Psoas muscle (tissue), 8 donors: Measurements from ENCODE around the gene FAM50A. TPM values are rescaled to one million over a fixed set of nuclear protein-coding genes. Genes with fewer than 3 reads are reported as not detected.

Source experiments
- ATAC-seq, 4 donors: fragments of 200-7000 bp; cut with Tn5 transposase; one replicate each; pipeline ENCODE4 v1.9.1; 2020; ENCODE audit warnings: moderate library complexity in 3 of 4, mild to moderate bottlenecking in 2 of 4
- DNase-seq, 2 donors: peaks; one replicate each; pipeline ENCODE4 v3.0.0-alpha.2; 2020
- H3K27ac ChIP-seq: fragments of 200-600 bp; one replicate; pipeline ENCODE4 v1.8.0; 2022
- H3K27me3 ChIP-seq, 3 donors: fragments of 200-600 bp in 1 of 3; one replicate each; pipeline versions ENCODE4 v1.6.1 to v1.8.0; 2013 to 2022; ENCODE audit warnings: low read length in 2 of 3, mild to moderate bottlenecking in 2 of 3, moderate library complexity in 1 of 3; ENCODE audit not compliant: insufficient read depth in 3 of 3
- H3K36me3 ChIP-seq, 2 donors: fragments of 200-600 bp in 1 of 2; one replicate each; pipeline versions ENCODE4 v1.6.1 to v1.8.0; 2013 to 2022; ENCODE audit warnings: low read depth in 1 of 2, mild to moderate bottlenecking in 1 of 2, moderate library complexity in 1 of 2; ENCODE audit not compliant: insufficient read depth in 1 of 2
- H3K4me1 ChIP-seq: fragments of 200-600 bp; one replicate; pipeline ENCODE4 v1.8.0; 2022
- H3K4me3 ChIP-seq: fragments of 200-600 bp; one replicate; pipeline ENCODE4 v1.8.0; 2022; ENCODE audit warnings: mild to moderate bottlenecking
- H3K9me3 ChIP-seq: fragments of 200-600 bp; one replicate; pipeline ENCODE4 v1.8.0; 2022
- CTCF ChIP-seq: fragments of 200-600 bp; IDR thresholded peaks from one replicate; pipeline ENCODE4 v1.8.0; 2022; ENCODE audit warnings: antibody characterized with exemption
- WGBS, 3 donors: extraction: QIAGEN DNeasy Blood & Tissue Kit; methylation state at CpG; one replicate each; pipeline versions ENCODE4 v1.1.6 to v1.1.7; 2013; 5-methylcytosine and 5-hydroxymethylcytosine counted together
- intact Hi-C, 2 donors: fragments of 100-400 bp; cut with DNase I; formaldehyde crosslinking; loops; one replicate each; pipeline versions ENCODE4 v1.11.0 to v1.14.2; 2022
- polyA plus RNA-seq, 3 donors: library from polyadenylated mRNA; stranded (reverse); fragments of 200-250 nt; gene quantifications; one replicate each; pipeline ENCODE4 v1.2.3, GENCODE V29; 2013
- total RNA-seq, 4 donors: library from RNA; stranded (reverse); fragmentation: NEBNext Ultra II Directional in 2 of 4; extraction: Animal tissue kit (Norgen Biotek cat#: 25700) in 2 of 4; gene quantifications; one replicate each; pipeline versions ENCODE4 v1.2.1 to v1.2.4, GENCODE V29; 2021 to 2023
- donor health status: healthy with polysubstance abuse.
- donor health status: DM: no; HTN: no; CAD: no; lungs with moderate emphysema.
- donor health status: Bipolar disorder and iron deficiency.
- donor health status: healthy.
- donor health status: DM: yes; HTN: yes; CAD: no.
- donor health status: DM: no; HTN: no; CAD: no.
- donor health status: DM: no; HTN: no; CAD: no.
- donor health status: DM: yes; HTN: yes; CAD: no.

The FAM50A gene
- total and polyA plus RNA-seq, 7 donors: 48.6 to 117 (median 59.6) TPM

GRCh38 chrX:154484255-154485149 lies 40.6 kb downstream of the FAM50A start:
- no peak for TF ChIP-seq CTCF
- peak overlapping the region; percentile 74 for H3K4me3 ChIP-seq
- ATAC-seq (peak; percentile 45 to 70 (median 58)), DNase-seq (no peak)
- no peaks in the 10 kb centered on the region for H3K9me3 ChIP-seq
- peaks cover 2 to 11% of the 10 kb centered on the region in 2 donors for H3K36me3 ChIP-seq
- intact Hi-C loops: no loop called here
- no peaks in the 10 kb centered on the region for H3K27me3 ChIP-seq
- peak overlapping the region; percentile 89 for H3K27ac ChIP-seq
- peaks cover 10% of the 10 kb centered on the region for H3K4me1 ChIP-seq
- 56 to 67% (median 61%) methylated on average over 13 to 16 of the region's 16 CpGs for WGBS, 3 donors

GRCh38 chrX:154485150-154486051 lies 41.5 kb downstream of the FAM50A start:
- H3K9me3 ChIP-seq: no peaks in the 10 kb centered on the region
- WGBS, 3 donors: 20 to 55% (median 53%) methylated on average over 17 to 35 of the region's 35 CpGs
- H3K4me3 ChIP-seq: peak overlapping the region; percentile 74
- DNase-seq (no peak), ATAC-seq (peak in 3 of 4 donors; percentile 12 to 34 (median 24))
- H3K36me3 ChIP-seq: peaks cover 2 to 11% of the 10 kb centered on the region in 2 donors
- peak overlapping the region; percentile 89 for H3K27ac ChIP-seq
- intact Hi-C loops: no loop called here
- no peaks in the 10 kb centered on the region for H3K27me3 ChIP-seq
- no peak for TF ChIP-seq CTCF
- peaks cover 10% of the 10 kb centered on the region for H3K4me1 ChIP-seq

GRCh38 chrX:154486052-154486395 lies 42.1 kb downstream of the FAM50A start:
- 0 to 40% (median 1%) methylated on average over 18 to 35 of the region's 35 CpGs for WGBS, 3 donors
- H3K9me3 ChIP-seq: no peaks in the 10 kb centered on the region
- no peaks in the 10 kb centered on the region for H3K27me3 ChIP-seq
- TF ChIP-seq CTCF: no peak
- intact Hi-C loops: no loop called here
- DNase-seq (peak; percentile 54 to 75), ATAC-seq (peak in 2 of 4 donors; percentile 1 to 13)
- H3K4me1 ChIP-seq: peaks cover 10% of the 10 kb centered on the region
- peak overlapping the region; percentile 74 for H3K4me3 ChIP-seq
- peaks cover 2 to 11% of the 10 kb centered on the region in 2 donors for H3K36me3 ChIP-seq
- H3K27ac ChIP-seq: peak overlapping the region; percentile 89

- H3K27ac ChIP-seq: peak within 1 kb of the TSS; percentile 89
- no peaks in the 10 kb centered on the region for H3K27me3 ChIP-seq
- intact Hi-C loops: no loop called here
- H3K4me3 ChIP-seq: peak within 1 kb of the TSS; percentile 74
- DNase-seq: peak; percentile 68 to 72
- TF ChIP-seq CTCF: no peak
- WGBS, 3 donors: 0 to 36% (median 2%) methylated on average over 1 to 91 of the region's 95 CpGs
- peaks cover 2 to 11% of the 10 kb centered on the region in 2 donors for H3K36me3 ChIP-seq
- no peaks in the 10 kb centered on the region for H3K9me3 ChIP-seq
- peak; percentile 18 to 30 (median 22) for ATAC-seq
- H3K4me1 ChIP-seq: peaks cover 10% of the 10 kb centered on the region
Measured at GRCh38 chrX:154486396-154487207, 42.7 kb downstream of the FAM50A start, which contains the start of gene UBL4A. Gene UBL4A, minus strand, starts transcription at chrX:154486615. Its CDS starts 31 bp downstream, at chrX:154486584.
